HepG2 (cell line): ENCODE results near the gene ZNF425.

Experiments
- NR2C2 ChIP-seq: sonication (generic); formaldehyde crosslinking; IDR thresholded peaks from 2 replicates; pipeline ENCODE4 v1.4.0; 2020; ENCODE audit warnings: missing genetic modification reagents, mild to moderate bottlenecking, moderate library complexity, borderline replicate concordance
- TCF7 ChIP-seq: sonication (generic); IDR thresholded peaks from 2 replicates; pipeline ENCODE4 v1.6.1; 2016; ENCODE audit warnings: antibody characterized with exemption, low read depth
- ZKSCAN1 ChIP-seq: fragments of 150-350 bp; IDR thresholded peaks from 2 replicates; pipeline ENCODE4 v1.6.1; 2014; ENCODE audit warnings: low read length
- ZNF709 ChIP-seq: sonication (generic); formaldehyde crosslinking; IDR thresholded peaks from 2 replicates; pipeline ENCODE4 v1.5.0; 2020; ENCODE audit warnings: mild to moderate bottlenecking, missing genetic modification reagents
- TF ChIP-seq, protein P1 (sequence below): sonication (generic); formaldehyde crosslinking; IDR thresholded peaks from 2 replicates; pipeline ENCODE4 v1.5.0; 2020; ENCODE audit warnings: mild to moderate bottlenecking, missing genetic modification reagents, moderate library complexity
- TF ChIP-seq, protein P2 (sequence below): sonication (generic); formaldehyde crosslinking; IDR thresholded peaks from 2 replicates; pipeline ENCODE4 v1.4.0; 2020; ENCODE audit warnings: missing genetic modification reagents, low read depth, mild to moderate bottlenecking, borderline replicate concordance

DNA sequence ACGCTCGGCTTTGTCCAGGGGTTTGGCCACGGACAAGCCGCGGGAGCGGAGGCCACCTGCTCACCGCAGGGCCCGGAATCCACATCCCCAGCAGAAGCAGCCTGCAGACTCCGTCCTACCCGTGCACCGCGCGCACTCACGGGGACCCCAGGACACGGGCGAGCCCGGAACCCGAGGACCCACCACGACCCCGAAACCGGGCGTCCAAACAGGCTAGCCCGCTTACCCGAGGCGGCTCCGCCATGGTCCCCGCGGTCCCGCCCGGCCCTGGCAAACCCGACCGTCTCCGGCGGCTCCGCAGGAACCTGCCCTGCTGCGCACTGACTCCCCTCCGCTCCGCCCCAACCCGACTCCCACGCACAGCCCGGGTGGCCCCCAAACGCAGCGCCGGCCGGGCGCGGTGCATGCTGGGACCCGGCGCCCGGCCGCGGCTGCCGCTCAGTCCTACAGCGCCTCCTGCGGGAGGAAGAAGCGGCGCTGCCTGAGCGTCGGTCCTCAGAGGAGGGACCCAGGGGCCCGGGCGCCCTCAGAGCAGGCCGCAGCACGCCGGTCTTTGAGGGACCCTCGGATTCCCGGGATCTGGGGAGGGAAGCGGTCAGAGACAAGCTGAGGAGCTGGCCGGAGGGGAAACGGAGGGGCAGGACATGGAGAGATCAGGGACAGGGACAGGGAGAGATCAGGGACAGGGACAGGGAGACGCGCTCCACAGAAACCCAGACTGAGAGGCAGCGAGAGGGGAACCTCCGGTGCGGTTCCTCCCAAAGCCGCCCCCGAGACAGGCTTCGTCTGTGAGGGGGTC, 35.5 kb downstream of the ZNF425 start, which contains the start of gene ZNF786:
- TF ChIP-seq NR2C2 (CRISPR knock-in tag) (peak; percentile 42; the same call in 1 of the 2 replicates), ZKSCAN1 (no peak), TCF7 (no peak), ZNF709 (CRISPR knock-in tag) (peak; percentile 73; the same call in 1 of the 2 replicates)
- TF ChIP-seq, protein P1, sequence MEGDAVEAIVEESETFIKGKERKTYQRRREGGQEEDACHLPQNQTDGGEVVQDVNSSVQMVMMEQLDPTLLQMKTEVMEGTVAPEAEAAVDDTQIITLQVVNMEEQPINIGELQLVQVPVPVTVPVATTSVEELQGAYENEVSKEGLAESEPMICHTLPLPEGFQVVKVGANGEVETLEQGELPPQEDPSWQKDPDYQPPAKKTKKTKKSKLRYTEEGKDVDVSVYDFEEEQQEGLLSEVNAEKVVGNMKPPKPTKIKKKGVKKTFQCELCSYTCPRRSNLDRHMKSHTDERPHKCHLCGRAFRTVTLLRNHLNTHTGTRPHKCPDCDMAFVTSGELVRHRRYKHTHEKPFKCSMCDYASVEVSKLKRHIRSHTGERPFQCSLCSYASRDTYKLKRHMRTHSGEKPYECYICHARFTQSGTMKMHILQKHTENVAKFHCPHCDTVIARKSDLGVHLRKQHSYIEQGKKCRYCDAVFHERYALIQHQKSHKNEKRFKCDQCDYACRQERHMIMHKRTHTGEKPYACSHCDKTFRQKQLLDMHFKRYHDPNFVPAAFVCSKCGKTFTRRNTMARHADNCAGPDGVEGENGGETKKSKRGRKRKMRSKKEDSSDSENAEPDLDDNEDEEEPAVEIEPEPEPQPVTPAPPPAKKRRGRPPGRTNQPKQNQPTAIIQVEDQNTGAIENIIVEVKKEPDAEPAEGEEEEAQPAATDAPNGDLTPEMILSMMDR (CRISPR knock-in tag) = peak; percentile 91
- TF ChIP-seq, protein P2, sequence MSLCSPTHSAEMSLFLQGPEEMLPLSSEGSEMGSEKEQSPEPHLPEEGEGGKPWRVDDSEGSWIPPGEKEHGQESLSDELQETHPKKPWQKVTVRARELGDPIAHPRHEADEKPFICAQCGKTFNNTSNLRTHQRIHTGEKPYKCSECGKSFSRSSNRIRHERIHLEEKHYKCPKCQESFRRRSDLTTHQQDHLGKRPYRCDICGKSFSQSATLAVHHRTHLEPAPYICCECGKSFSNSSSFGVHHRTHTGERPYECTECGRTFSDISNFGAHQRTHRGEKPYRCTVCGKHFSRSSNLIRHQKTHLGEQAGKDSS (CRISPR knock-in tag) = peak; percentile 49; the same call in 1 of the 2 replicates
